ENCODE data around the gene ZNF774. TPM values are rescaled to one million over a fixed set of nuclear protein-coding genes. Genes with fewer than 3 reads are reported as not detected.

ZNF774 gene
- total and polyA plus RNA-seq, 2 of the 13 experiments (the other 11 are each of a cell fraction or from before 2014, with no cell fraction given) = 0.59 to 1.4 TPM

DNA sequence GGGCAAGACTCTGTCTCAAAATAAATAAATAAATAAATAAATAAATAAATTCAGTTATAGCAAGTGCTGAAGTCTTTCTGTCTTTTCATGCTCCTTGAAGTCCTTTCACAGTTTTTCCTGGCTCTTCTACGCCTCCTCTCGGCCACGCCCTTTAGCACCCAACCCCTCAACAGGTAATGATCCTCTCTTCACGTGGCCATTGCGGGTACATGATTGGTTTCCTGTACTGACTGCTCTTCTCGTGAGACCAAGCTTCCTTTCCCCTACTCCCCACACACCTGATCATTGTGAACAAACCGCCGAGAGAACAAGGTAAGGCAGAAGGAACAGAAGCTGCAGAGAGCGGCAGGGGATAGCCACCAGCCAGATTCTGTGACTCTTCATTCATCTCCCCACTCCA is 2.3 kb upstream of the ZNF774 start (continued):
- TF ChIP-seq, protein P1, sequence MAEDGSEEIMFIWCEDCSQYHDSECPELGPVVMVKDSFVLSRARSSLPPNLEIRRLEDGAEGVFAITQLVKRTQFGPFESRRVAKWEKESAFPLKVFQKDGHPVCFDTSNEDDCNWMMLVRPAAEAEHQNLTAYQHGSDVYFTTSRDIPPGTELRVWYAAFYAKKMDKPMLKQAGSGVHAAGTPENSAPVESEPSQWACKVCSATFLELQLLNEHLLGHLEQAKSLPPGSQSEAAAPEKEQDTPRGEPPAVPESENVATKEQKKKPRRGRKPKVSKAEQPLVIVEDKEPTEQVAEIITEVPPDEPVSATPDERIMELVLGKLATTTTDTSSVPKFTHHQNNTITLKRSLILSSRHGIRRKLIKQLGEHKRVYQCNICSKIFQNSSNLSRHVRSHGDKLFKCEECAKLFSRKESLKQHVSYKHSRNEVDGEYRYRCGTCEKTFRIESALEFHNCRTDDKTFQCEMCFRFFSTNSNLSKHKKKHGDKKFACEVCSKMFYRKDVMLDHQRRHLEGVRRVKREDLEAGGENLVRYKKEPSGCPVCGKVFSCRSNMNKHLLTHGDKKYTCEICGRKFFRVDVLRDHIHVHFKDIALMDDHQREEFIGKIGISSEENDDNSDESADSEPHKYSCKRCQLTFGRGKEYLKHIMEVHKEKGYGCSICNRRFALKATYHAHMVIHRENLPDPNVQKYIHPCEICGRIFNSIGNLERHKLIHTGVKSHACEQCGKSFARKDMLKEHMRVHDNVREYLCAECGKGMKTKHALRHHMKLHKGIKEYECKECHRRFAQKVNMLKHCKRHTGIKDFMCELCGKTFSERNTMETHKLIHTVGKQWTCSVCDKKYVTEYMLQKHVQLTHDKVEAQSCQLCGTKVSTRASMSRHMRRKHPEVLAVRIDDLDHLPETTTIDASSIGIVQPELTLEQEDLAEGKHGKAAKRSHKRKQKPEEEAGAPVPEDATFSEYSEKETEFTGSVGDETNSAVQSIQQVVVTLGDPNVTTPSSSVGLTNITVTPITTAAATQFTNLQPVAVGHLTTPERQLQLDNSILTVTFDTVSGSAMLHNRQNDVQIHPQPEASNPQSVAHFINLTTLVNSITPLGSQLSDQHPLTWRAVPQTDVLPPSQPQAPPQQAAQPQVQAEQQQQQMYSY (CRISPR knock-in tag; IDR thresholded peaks at IDR 0.05) = no peak
- TF ChIP-seq PAWR (CRISPR knock-in tag; IDR thresholded peaks at IDR 0.05; ENCODE audit: borderline replicate concordance) (no peak), CBX5 (CRISPR knock-in tag; IDR thresholded peaks at IDR 0.05; ENCODE audit: borderline replicate concordance) (no peak)

DNA sequence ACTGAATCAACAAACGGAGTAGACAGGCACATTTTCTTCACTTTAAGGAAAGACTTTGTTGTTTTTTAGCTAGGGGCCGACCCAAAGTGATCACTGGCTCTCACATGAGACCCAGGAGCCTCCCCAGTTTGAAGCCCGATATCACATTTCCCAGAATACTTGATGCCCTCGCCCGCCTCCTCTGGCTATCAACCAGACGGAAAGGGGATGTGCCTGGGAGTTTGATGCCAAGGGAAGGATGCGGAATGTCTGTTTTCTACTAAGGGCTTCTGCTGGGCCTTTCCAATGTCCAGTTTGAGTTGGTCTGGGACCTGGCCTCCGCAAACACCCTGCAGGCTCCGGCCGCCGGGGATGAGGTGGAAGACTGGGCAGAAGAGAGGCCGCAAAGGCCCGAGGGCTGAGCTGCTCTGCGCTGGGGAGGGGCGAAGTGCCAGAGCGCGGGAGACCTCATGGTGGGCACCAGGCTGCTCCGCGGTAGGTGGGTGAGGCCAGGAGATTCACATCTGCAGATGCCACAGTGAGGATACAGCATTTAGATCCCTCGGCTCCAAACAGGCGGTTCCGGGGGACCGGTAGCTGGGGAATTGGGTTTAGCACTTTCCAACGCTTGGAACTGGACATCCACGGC is 491 bp upstream of the ZNF774 start:
- H3K27ac ChIP-seq (ENCODE audit: extremely low read length, insufficient read depth, low read length) = no peak overlapping the region
- in situ Hi-C loops (cut with HindIII; ENCODE audit: extremely low pct_ligation_motif_present, low pct_unique_long_range_greater_than_20kb) = no loop called here
- WGBS (ENCODE audit: low lambda C conversion rate) = 60% methylated on average over 20 of the region's 25 CpGs
- TF ChIP-seq ZNF33B (CRISPR knock-in tag; IDR thresholded peaks at IDR 0.05) (no peak), RBM39 (IDR thresholded peaks at IDR 0.05; ENCODE audit: low read depth, low read length, poor library complexity, severe bottlenecking) (peak; percentile 3), THAP11 (CRISPR knock-in tag; IDR thresholded peaks at IDR 0.05) (no peak), MTA1 (CRISPR knock-in tag; IDR thresholded peaks at IDR 0.05; ENCODE audit: borderline replicate concordance) (no peak; the same call in 1 of the 2 replicates), ZNF850 (CRISPR knock-in tag; conservative IDR thresholded peaks at IDR 0.05) (peak; percentile 73; the same call in 1 of the 2 replicates), ZNF629 (CRISPR knock-in tag; conservative IDR thresholded peaks at IDR 0.05) (no peak), PHB2 (IDR thresholded peaks at IDR 0.05; ENCODE audit: partially characterized antibody) (no peak), ZNF225 (CRISPR knock-in tag; IDR thresholded peaks at IDR 0.05) (0 out of 2 replicates have a peak, but pooled peaks have one; percentile 8), ZNF331 (CRISPR knock-in tag; IDR thresholded peaks at IDR 0.05) (0 out of 2 replicates have a peak, but pooled peaks have one; percentile 0), GFI1 (CRISPR knock-in tag; IDR thresholded peaks at IDR 0.05; ENCODE audit: borderline replicate concordance) (0 out of 2 replicates have a peak, but pooled peaks have one; percentile 11)
- TF ChIP-seq, protein P2, sequence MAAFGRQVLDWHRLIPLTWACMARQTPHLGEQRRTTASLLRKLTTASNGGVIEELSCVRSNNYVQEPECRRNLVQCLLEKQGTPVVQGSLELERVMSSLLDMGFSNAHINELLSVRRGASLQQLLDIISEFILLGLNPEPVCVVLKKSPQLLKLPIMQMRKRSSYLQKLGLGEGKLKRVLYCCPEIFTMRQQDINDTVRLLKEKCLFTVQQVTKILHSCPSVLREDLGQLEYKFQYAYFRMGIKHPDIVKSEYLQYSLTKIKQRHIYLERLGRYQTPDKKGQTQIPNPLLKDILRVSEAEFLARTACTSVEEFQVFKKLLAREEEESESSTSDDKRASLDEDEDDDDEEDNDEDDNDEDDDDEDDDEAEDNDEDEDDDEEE (CRISPR knock-in tag; IDR thresholded peaks at IDR 0.05) = peak; percentile 24; the same call in 1 of the 2 replicates

More for the DNA sequence above, 491 bp upstream of the ZNF774 start:
- Histone ChIP-seq H3K9me3 (ENCODE audit: low read length) (no peaks in the 10 kb centered on the region), H3K36me3 (replicated peaks in 1 of 2; ENCODE audit: control insufficient read depth in 1 of 2, insufficient read depth in 2 of 2, low read length in 2 of 2) (no peaks in the 10 kb centered on the region), H3K9ac (ENCODE audit: insufficient read depth, low read depth, low read length) (no peak overlapping the region), H3K27me3 (ENCODE audit: control insufficient read depth in 1 of 2, insufficient read depth in 2 of 2, low read length in 2 of 2) (peaks cover 1 to 14% of the 10 kb centered on the region in 2 experiments; a peak in 2 of 5 replicates), H3K4me1 (ENCODE audit: insufficient read depth, low read length) (0 out of 2 replicates have a peak, but pooled peaks cover 6% of the 10 kb centered on the region), H2AFZ (ENCODE audit: low read length) (peak overlapping the region; percentile 37), H3K4me2 (ENCODE audit: low read depth, low read length) (peak overlapping the region; percentile 73), H3K79me2 (ENCODE audit: insufficient read depth, low read length) (no peaks in the 10 kb centered on the region), H4K20me1 (ENCODE audit: insufficient read depth, low read length) (no peaks in the 10 kb centered on the region), H3K4me3 (replicated peaks in 1 of 3; ENCODE audit: insufficient read depth in 1 of 3, low read depth in 2 of 3, low read length in 3 of 3) (peak overlapping the region; percentile 20 to 83 (median 58))
- BruUV-seq (replicated peaks) = no TSS peak
- no peak for FAIRE-seq
- intact Hi-C loops (cut with micrococcal nuclease; ENCODE audit: unreplicated experiment) = no loop called here
- peak; percentile 57 for ATAC-seq
- CTCF ChIA-PET (ENCODE audit: low intra/inter-chr PET ratio, low total read pairs) = no interaction called here
- no peak for DNase-seq (ENCODE audit: low spot score)
- POLR2A ChIA-PET = interaction anchor here (0.6 to 1.6 kb wide), 2 partner anchors 17 to 36 kb away, joined by 3 to 7 read pairs; partner anchors contain the start of gene IQGAP1
